ENCODE data around the gene ATP5PD.
"Not testable (repeated sequence)": the region's sequence is repeated elsewhere in the genome, so short reads cannot be mapped to it uniquely, and the experiment has no call there.

Gene ATP5PD

GRCh38 chr17:75026650-75027049 lies 20.1 kb downstream of the ATP5PD start:
- H3K4me3 Mint-ChIP-seq; H3K27me3 Mint-ChIP-seq (ENCODE audit: low read depth); H3K4me1 Mint-ChIP-seq (ENCODE audit: low read depth); H3K27ac Mint-ChIP-seq; H3K9me3 Mint-ChIP-seq: not testable (repeated sequence)
- H3K36me3 Mint-ChIP-seq (ENCODE audit: low read depth) = peaks cover 22% of the 10 kb centered on the region

DNA sequence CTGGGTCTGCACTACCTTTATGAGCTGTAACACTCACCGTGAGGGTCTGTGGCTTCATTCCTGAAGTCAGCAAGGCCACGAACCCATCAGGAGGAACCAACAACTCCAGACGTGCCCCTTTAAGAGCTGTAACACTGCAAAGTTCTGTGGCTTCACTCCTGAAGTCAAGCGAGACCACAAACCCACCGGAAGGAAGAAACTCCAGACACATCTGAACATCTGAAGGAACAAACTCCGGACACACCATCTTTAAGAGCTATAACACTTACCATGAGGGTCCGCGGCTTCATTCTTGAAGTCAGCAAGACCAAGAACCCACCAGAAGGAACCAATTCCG lies 21.4 kb downstream of the ATP5PD start:
- H3K9me3 Mint-ChIP-seq; H3K4me1 Mint-ChIP-seq (ENCODE audit: low read depth); H3K27me3 Mint-ChIP-seq (ENCODE audit: low read depth): not testable (repeated sequence)
- H3K4me3 Mint-ChIP-seq = peak overlapping the region; percentile 37
- H3K36me3 Mint-ChIP-seq (ENCODE audit: low read depth) = peaks cover 32% of the 10 kb centered on the region
- peak overlapping the region; percentile 65 for H3K27ac Mint-ChIP-seq

GRCh38 chr17:75024686-75025397 lies 21.9 kb downstream of the ATP5PD start:
- H3K4me3 Mint-ChIP-seq = peak overlapping the region; percentile 37
- H3K36me3 Mint-ChIP-seq (ENCODE audit: low read depth) = peaks cover 35% of the 10 kb centered on the region
- H3K4me1 Mint-ChIP-seq (ENCODE audit: low read depth) = peaks cover 8% of the 10 kb centered on the region
- peak overlapping the region; percentile 65 for H3K27ac Mint-ChIP-seq
- H3K27me3 Mint-ChIP-seq (ENCODE audit: low read depth) = peaks cover 8% of the 10 kb centered on the region
- H3K9me3 Mint-ChIP-seq = no peaks in the 10 kb centered on the region

DNA sequence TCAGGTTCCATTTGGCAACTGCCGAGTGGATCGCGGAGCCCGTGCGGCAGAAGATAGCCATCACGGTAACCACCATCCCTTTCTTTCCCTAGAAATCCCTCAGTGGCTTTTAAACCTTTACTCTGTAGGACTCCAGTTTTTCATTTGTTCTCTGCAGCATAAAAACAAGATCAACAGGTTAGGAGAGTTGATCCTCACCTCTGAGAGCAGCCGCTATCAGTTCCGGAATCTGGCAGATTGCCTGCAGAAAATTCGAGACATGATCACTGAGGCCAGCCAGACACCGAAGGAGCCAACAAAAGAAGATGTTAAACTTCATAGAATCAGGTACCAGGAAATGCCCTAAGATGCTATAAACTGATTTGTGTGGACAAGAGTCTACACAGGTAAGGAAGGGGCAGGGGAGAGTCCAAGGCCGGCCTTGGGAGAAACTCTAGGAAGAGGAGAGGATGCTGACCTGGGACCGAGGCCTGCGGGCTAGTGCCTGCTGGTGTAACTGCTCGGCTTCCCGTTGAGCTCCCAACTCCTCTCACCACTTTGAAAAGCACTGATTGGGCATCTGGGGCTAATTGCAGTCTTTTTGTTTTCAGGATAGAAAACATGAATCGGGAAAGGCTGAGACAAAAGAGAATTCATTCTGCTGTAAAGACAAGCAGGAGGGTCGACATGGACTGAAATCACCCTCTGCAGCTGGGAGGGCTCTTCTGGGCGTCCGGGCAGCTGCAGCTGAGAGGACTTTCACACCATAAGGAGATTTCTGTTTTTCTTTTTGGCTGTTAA lies 26.2 kb downstream of the ATP5PD start:
- Mint-ChIP-seq H3K36me3 (ENCODE audit: low read depth) (peaks cover 48% of the 10 kb centered on the region), H3K27me3 (ENCODE audit: low read depth) (no peaks in the 10 kb centered on the region), H3K4me1 (ENCODE audit: low read depth) (peaks cover 7% of the 10 kb centered on the region), H3K4me3 (no peak overlapping the region), H3K27ac (no peak overlapping the region), H3K9me3 (no peaks in the 10 kb centered on the region)

DNA sequence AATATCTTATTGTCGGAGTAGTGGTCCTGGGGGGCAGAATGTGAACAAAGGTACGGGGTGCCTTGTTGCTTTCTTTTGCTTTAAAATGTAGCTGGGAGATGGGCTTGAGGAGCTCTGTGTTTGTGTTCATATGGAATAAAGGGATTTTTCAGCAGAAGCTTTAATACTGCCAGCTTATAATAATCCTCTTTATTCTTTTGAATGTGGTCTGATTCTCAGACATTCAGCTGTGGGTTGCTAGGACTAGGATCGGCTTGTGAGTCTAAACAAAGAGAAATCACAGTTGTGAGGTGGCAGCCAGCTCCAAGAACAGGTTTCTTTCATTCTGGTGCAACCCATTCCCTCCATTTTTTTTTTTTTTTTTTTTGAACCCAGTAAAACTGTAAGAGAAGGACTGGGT lies 27.1 kb downstream of the ATP5PD start:
- Mint-ChIP-seq H3K27ac (no peak overlapping the region), H3K36me3 (ENCODE audit: low read depth) (peaks cover 43% of the 10 kb centered on the region), H3K4me1 (ENCODE audit: low read depth) (peaks cover 6% of the 10 kb centered on the region), H3K4me3 (no peak overlapping the region), H3K9me3 (no peaks in the 10 kb centered on the region), H3K27me3 (ENCODE audit: low read depth) (no peaks in the 10 kb centered on the region)

- peaks cover 8% of the 10 kb centered on the region for H3K4me1 Mint-ChIP-seq (ENCODE audit: low read depth)
- H3K9me3 Mint-ChIP-seq = no peaks in the 10 kb centered on the region
- no peaks in the 10 kb centered on the region for H3K27me3 Mint-ChIP-seq (ENCODE audit: low read depth)
- H3K4me3 Mint-ChIP-seq = no peak overlapping the region
- H3K36me3 Mint-ChIP-seq (ENCODE audit: low read depth) = peaks cover 40% of the 10 kb centered on the region
- no peak overlapping the region for H3K27ac Mint-ChIP-seq
These were observed 27.6 kb downstream of the ATP5PD start for GRCh38 chr17:75019146-75019545.

- H3K36me3 Mint-ChIP-seq (ENCODE audit: low read depth) = peaks cover 14% of the 10 kb centered on the region
- H3K4me1 Mint-ChIP-seq (ENCODE audit: low read depth) = peaks cover 22% of the 10 kb centered on the region
- H3K4me3 Mint-ChIP-seq = peak overlapping the region; percentile 93
- peak overlapping the region; percentile 32 for H3K27ac Mint-ChIP-seq
- no peaks in the 10 kb centered on the region for H3K27me3 Mint-ChIP-seq (ENCODE audit: low read depth)
- no peaks in the 10 kb centered on the region for H3K9me3 Mint-ChIP-seq
These were observed 33.6 kb downstream of the ATP5PD start for GRCh38 chr17:75013092-75013559.

DNA sequence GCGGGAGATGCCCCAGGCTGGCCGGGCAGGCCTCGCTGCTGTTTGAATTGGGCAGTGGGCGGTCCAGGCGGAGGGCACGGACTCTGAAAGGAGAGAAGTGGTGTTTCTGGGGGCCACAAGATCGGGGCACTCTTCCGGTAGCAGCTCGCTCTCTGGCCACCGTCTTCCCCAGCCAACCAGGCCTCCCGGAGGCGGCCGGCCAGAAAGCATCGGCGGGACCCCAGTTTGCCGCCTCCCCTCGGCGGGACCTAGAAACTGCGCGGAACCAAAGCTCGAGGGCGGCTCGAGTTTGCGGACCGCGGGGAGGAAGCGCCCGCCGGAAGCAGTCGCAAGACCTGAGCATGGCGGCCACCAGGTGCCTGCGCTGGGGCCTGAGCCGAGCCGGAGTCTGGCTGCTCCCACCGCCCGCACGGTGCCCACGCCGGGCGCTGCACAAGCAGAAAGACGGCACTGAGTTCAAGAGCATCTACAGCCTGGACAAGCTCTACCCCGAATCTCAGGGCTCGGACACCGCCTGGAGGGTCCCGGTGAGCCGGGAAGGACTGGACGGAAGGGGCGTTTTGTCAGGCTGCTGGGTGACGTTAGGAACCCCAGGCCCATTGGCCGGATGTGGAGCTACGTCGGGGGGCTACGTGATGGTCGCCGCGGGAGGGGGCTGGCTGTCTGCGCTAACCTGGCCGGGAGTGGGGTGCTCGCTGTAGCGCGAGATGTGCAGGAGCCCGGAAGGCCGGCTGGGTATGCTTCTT lies 34.2 kb downstream of the ATP5PD start, which contains the start of gene MRPL58:
TSS of gene MRPL58 (plus strand) at position 325 of the 746 bp plus-strand sequence. CDS start at position 342, 17 bp downstream.
- peaks cover 21% of the 10 kb centered on the region for H3K4me1 Mint-ChIP-seq (ENCODE audit: low read depth)

DNA sequence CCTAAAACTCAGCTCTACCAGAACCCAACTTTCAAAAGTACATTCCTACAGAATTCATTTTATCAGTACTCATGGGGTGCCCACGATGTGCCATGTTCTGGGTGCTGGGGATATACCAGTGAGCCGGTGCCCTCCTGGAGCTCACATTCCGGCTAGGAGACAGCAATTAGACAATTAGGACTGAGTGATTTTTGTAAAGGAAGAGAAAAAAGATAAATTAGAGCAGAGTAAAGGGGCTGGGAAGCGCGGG lies 34.7 kb downstream of the ATP5PD start:
- Mint-ChIP-seq H3K4me1 (ENCODE audit: low read depth) (peaks cover 21% of the 10 kb centered on the region), H3K4me3 (peak overlapping the region; percentile 93), H3K27ac (peak overlapping the region; percentile 80), H3K9me3 (no peaks in the 10 kb centered on the region), H3K27me3 (ENCODE audit: low read depth) (no peaks in the 10 kb centered on the region), H3K36me3 (ENCODE audit: low read depth) (peaks cover 12% of the 10 kb centered on the region)

More for the DNA sequence above, 34.2 kb downstream of the ATP5PD start, which contains the start of gene MRPL58:
- H3K27ac Mint-ChIP-seq = peak within 1 kb of the TSS; percentile 84
- H3K36me3 Mint-ChIP-seq (ENCODE audit: low read depth) = peaks cover 12% of the 10 kb centered on the region
- no peaks in the 10 kb centered on the region for H3K9me3 Mint-ChIP-seq
- no peaks in the 10 kb centered on the region for H3K27me3 Mint-ChIP-seq (ENCODE audit: low read depth)
- H3K4me3 Mint-ChIP-seq = peak within 1 kb of the TSS; percentile 93

DNA sequence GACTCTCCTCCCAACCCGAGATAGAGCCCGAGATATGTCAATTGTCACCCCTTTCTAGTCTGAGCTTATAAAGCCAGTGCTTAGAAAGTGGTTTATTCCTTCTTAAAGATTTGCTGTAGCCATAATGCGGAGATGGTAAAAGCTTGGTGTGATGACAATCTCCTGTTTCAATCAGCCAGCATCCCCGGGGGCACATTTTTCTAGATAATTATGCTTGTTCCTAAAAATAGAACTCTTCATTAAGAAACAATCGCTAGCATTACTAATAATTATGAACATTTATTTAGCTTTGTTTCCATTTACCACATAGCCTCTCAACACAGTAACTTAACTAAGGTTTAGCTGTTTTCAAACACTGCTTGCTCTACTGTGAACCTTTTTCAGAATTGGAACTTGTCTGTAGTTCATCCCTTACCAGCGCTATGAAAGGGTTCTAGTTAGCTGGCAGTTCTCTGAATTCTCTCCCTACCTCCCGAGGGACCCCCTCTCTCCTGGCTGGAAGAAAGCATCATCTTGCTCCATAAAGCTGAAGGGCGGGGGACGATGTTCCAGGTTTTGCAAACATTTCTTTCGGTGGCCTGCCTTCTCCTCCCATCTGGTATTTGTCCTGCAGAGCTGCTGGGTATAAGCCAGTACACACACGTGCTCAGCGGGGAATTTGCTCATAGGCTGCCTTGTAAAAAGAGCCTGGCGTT lies 35.2 kb downstream of the ATP5PD start:
- H3K27me3 Mint-ChIP-seq (ENCODE audit: low read depth) = peaks cover 3% of the 10 kb centered on the region
- H3K4me1 Mint-ChIP-seq (ENCODE audit: low read depth) = peaks cover 21% of the 10 kb centered on the region
- H3K4me3 Mint-ChIP-seq = peak overlapping the region; percentile 93
- H3K9me3 Mint-ChIP-seq = no peaks in the 10 kb centered on the region
- H3K36me3 Mint-ChIP-seq (ENCODE audit: low read depth) = peaks cover 12% of the 10 kb centered on the region
- peak overlapping the region; percentile 80 for H3K27ac Mint-ChIP-seq

GRCh38 chr17:75010683-75011400 lies 35.9 kb downstream of the ATP5PD start:
- peaks cover 3% of the 10 kb centered on the region for H3K27me3 Mint-ChIP-seq (ENCODE audit: low read depth)
- peaks cover 7% of the 10 kb centered on the region for H3K36me3 Mint-ChIP-seq (ENCODE audit: low read depth)
- no peaks in the 10 kb centered on the region for H3K9me3 Mint-ChIP-seq
- H3K27ac Mint-ChIP-seq = no peak overlapping the region
- peak overlapping the region; percentile 29 for H3K4me3 Mint-ChIP-seq
- peaks cover 21% of the 10 kb centered on the region for H3K4me1 Mint-ChIP-seq (ENCODE audit: low read depth)

DNA sequence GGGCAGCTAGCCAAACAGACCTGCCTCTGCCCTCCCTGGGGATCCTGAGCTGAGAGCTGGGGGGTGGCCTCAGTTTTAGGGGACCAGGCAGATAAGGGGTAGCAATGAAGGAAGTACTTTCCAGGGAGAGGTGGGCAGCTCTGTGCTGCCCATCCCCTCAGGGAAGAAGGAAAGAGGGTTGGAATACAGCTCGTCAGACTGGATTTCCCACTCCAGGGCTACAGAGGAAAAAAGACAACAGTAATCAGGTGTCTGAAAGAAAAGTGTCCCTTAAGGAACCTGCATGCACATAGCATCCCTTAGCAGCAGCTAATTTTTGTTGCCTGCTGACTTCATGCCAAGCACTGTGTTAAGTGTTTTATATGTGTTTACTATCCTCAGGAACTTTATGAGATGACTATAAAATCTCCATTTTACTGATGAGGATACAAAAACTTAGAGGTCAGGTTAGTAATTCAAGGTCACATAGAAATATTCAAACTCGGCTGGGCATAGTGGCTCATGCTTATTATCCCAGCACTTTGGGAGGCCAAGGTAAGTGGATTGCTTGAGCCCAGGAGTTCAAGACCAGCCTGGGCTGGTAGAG lies 37.5 kb downstream of the ATP5PD start:
- peaks cover 3% of the 10 kb centered on the region for H3K27me3 Mint-ChIP-seq (ENCODE audit: low read depth)
- H3K36me3 Mint-ChIP-seq (ENCODE audit: low read depth) = peaks cover 5% of the 10 kb centered on the region
- H3K9me3 Mint-ChIP-seq = no peaks in the 10 kb centered on the region
- H3K4me3 Mint-ChIP-seq = no peak overlapping the region
- peaks cover 14% of the 10 kb centered on the region for H3K4me1 Mint-ChIP-seq (ENCODE audit: low read depth)
- H3K27ac Mint-ChIP-seq = no peak overlapping the region

- no peaks in the 10 kb centered on the region for H3K9me3 Mint-ChIP-seq
These were observed 38.4 kb downstream of the ATP5PD start for GRCh38 chr17:75008373-75008772.

More at GRCh38 chr17:75008373-75008772, 38.4 kb downstream of the ATP5PD start:
- peaks cover 8% of the 10 kb centered on the region for H3K4me1 Mint-ChIP-seq (ENCODE audit: low read depth)
- H3K36me3 Mint-ChIP-seq (ENCODE audit: low read depth) = peaks cover under 1% of the 10 kb centered on the region
- H3K27ac Mint-ChIP-seq = no peak overlapping the region
- no peak overlapping the region for H3K4me3 Mint-ChIP-seq
- peaks cover 3% of the 10 kb centered on the region for H3K27me3 Mint-ChIP-seq (ENCODE audit: low read depth)

All from T-helper 1 cell treated with Interleukin-12 subunit alpha and Interleukin-12 subunit beta and Interleukin-4 antibody, amounts not matched to agents 30 μg/mL and 1 μg/mL, for 36 hours (primary cell).